ENCODE measurements around the gene CENPH.

- TF ChIP-seq POLR2A (IDR thresholded peaks at IDR 0.05) (no peak), CTCF (IDR thresholded peaks at IDR 0.05) (no peak)
These were observed 22.6 kb downstream of the CENPH start for GRCh38 chr5:69212022-69212421.

All from thyroid gland (tissue), 4 donors.